GM23248 (cell line): Measurements from ENCODE around the gene UNC5A. TPM values are rescaled to one million over a fixed set of nuclear protein-coding genes. Genes with fewer than 3 reads are reported as not detected.

Source experiments
- DNase-seq: peaks from one replicate; pipeline ENCODE4 v3.0.0-alpha.2; 2015
- H2AFZ ChIP-seq: fragments of 200-600 bp; sonication (generic); 2 replicates; pipeline ENCODE4 v1.6.1; 2016; ENCODE audit warnings: antibody characterized with exemption
- H3F3A ChIP-seq: fragments of 200-600 bp; sonication (generic); 2 replicates; pipeline ENCODE4 v1.6.1; 2016; ENCODE audit warnings: mild to moderate bottlenecking, antibody characterized with exemption, mixed run types; ENCODE audit not compliant: insufficient read depth
- H3K27ac ChIP-seq: fragments of 200-600 bp; sonication (generic); 2 replicates; pipeline ENCODE4 v1.5.1; 2016; ENCODE audit warnings: mild to moderate bottlenecking
- H3K27me3 ChIP-seq: fragments of 200-600 bp; sonication (generic); replicated peaks from 2 replicates; pipeline ENCODE4 v1.6.1; 2016; ENCODE audit warnings: mild to moderate bottlenecking; ENCODE audit not compliant: insufficient read depth
- H3K36me3 ChIP-seq: fragments of 200-600 bp; sonication (generic); 2 replicates; pipeline ENCODE4 v1.6.1; 2016; ENCODE audit warnings: low read depth, mild to moderate bottlenecking
- H3K4me1 ChIP-seq: fragments of 200-600 bp; sonication (generic); 2 replicates; pipeline ENCODE4 v1.6.1; 2016; ENCODE audit warnings: mild to moderate bottlenecking; ENCODE audit not compliant: insufficient read depth
- H3K4me2 ChIP-seq: fragments of 200-600 bp; sonication (generic); one replicate; pipeline ENCODE4 v1.6.1; 2016; ENCODE audit warnings: mild to moderate bottlenecking; ENCODE audit not compliant: unreplicated experiment
- H3K4me3 ChIP-seq: fragments of 200-600 bp; sonication (generic); 2 replicates; pipeline ENCODE4 v1.5.1; 2016; ENCODE audit warnings: mild to moderate bottlenecking
- H3K79me2 ChIP-seq: fragments of 200-600 bp; sonication (generic); 2 replicates; pipeline ENCODE4 v1.6.1; 2016; ENCODE audit warnings: mild to moderate bottlenecking; ENCODE audit not compliant: insufficient read depth
- H3K9ac ChIP-seq: fragments of 200-600 bp; sonication (generic); 2 replicates; pipeline ENCODE4 v1.6.1; 2016; ENCODE audit warnings: mild to moderate bottlenecking
- H3K9me2 ChIP-seq: fragments of 200-600 bp; sonication (generic); 2 replicates; pipeline ENCODE4 v1.6.1; 2016; ENCODE audit warnings: mixed run types, mild to moderate bottlenecking, moderate library complexity; ENCODE audit not compliant: insufficient read depth
- H3K9me3 ChIP-seq: fragments of 200-600 bp; sonication (generic); one replicate; pipeline ENCODE4 v1.6.1; 2017; ENCODE audit warnings: low read depth
- H4K20me1 ChIP-seq: fragments of 200-600 bp; sonication (generic); 2 replicates; pipeline ENCODE4 v1.6.0; 2016; ENCODE audit not compliant: insufficient read depth
- EZH2 ChIP-seq: fragments of 200-600 bp; sonication (generic); IDR thresholded peaks from 2 replicates; pipeline ENCODE4 v1.6.1; 2018; ENCODE audit warnings: antibody characterized with exemption, mild to moderate bottlenecking; ENCODE audit not compliant: insufficient read depth, poor library complexity, severe bottlenecking
- EZH2phosphoT487 ChIP-seq: fragments of 200-600 bp; sonication (generic); IDR thresholded peaks from 2 replicates; pipeline ENCODE4 v1.6.1; 2018; ENCODE audit warnings: antibody characterized with exemption, moderate library complexity, mild to moderate bottlenecking, low read depth; ENCODE audit not compliant: insufficient read depth
- WGBS, 2 experiments: methylation state at CpG; one replicate each; pipeline ENCODE4 v1.1.6; 2015 to 2017; ENCODE audit warnings: low lambda C conversion rate in 2 of 2, low coverage in 1 of 2; ENCODE audit errors: missing lambda C conversion rate in 2 of 2; 5-methylcytosine and 5-hydroxymethylcytosine counted together
- in situ Hi-C: fragments of 300-500 bp; cut with MboI; formaldehyde crosslinking; loops from 2 replicates; pipeline ENCODE4 v1.15.0; 2020
- polyA plus RNA-seq: library from polyadenylated mRNA; unstranded; fragments of >200 nt; fragmentation: Nextera tagmentation; extraction: Ambion mirVana; gene quantifications from 2 replicates; pipeline ENCODE4 v1.2.1, GENCODE V29; 2016
- total RNA-seq: library from RNA; depleted of rRNA; stranded (reverse); fragments of >200 nt; shearing (Covaris generic); gene quantifications from 2 replicates; pipeline ENCODE4 v1.2.3, GENCODE V29; 2014

Gene UNC5A
- total and polyA plus RNA-seq, 2 experiments from 2014 or later, result not detected

- TF ChIP-seq EZH2, result no peak
- no peak for TF ChIP-seq EZH2phosphoT487
- Histone ChIP-seq H3K79me2 (no peaks in the 10 kb centered on the region), H3K9ac (no peak overlapping the region), H3F3A (no peaks in the 10 kb centered on the region), H3K36me3 (no peaks in the 10 kb centered on the region), H3K4me2 (no peak overlapping the region), H4K20me1 (no peaks in the 10 kb centered on the region), H2AFZ (no peak overlapping the region), H3K4me1 (no peaks in the 10 kb centered on the region), H3K9me2 (no peaks in the 10 kb centered on the region), H3K9me3 (no peaks in the 10 kb centered on the region), H3K27ac (no peak overlapping the region), H3K27me3 (peaks cover 36% of the 10 kb centered on the region), H3K4me3 (no peak overlapping the region)
- in situ Hi-C loops, result no loop called here
- WGBS, 2 experiments, result 55 to 58% methylated on average over 7 of the region's 7 CpGs
- DNase-seq, result no peak
These were observed 10.6 kb downstream of the UNC5A start for GRCh38 chr5:176820937-176821336.

GRCh38 chr5:176821441-176821840, 11.1 kb downstream of the UNC5A start:
- Histone ChIP-seq H2AFZ (no peak overlapping the region), H3K4me3 (no peak overlapping the region), H3K4me2 (no peak overlapping the region), H3K36me3 (no peaks in the 10 kb centered on the region), H3K9me3 (no peaks in the 10 kb centered on the region), H3K27ac (no peak overlapping the region), H3K27me3 (peaks cover 35% of the 10 kb centered on the region), H4K20me1 (no peaks in the 10 kb centered on the region), H3K4me1 (no peaks in the 10 kb centered on the region), H3K79me2 (no peaks in the 10 kb centered on the region), H3K9me2 (no peaks in the 10 kb centered on the region), H3K9ac (no peak overlapping the region), H3F3A (no peaks in the 10 kb centered on the region)
- 62 to 77% methylated on average over 6 of the region's 6 CpGs for WGBS, 2 experiments
- no peak for DNase-seq
- no peak for TF ChIP-seq EZH2phosphoT487
- no peak for TF ChIP-seq EZH2
- in situ Hi-C loops, result no loop called here

GRCh38 chr5:176822041-176822792, 11.9 kb downstream of the UNC5A start:
- Histone ChIP-seq H3K9me2 (no peaks in the 10 kb centered on the region), H4K20me1 (no peaks in the 10 kb centered on the region), H3K9me3 (no peaks in the 10 kb centered on the region), H3K79me2 (no peaks in the 10 kb centered on the region), H3K4me3 (no peak overlapping the region), H2AFZ (no peak overlapping the region), H3K4me1 (no peaks in the 10 kb centered on the region), H3K27me3 (peaks cover 28% of the 10 kb centered on the region), H3K36me3 (no peaks in the 10 kb centered on the region), H3K27ac (no peak overlapping the region), H3K4me2 (no peak overlapping the region), H3K9ac (no peak overlapping the region), H3F3A (no peaks in the 10 kb centered on the region)
- in situ Hi-C loops, result no loop called here
- TF ChIP-seq EZH2 (no peak), EZH2phosphoT487 (no peak)
- no peak for DNase-seq
- WGBS, 2 experiments, result 66 to 68% methylated on average over 13 of the region's 13 CpGs

- no peak overlapping the region for H3K4me2 ChIP-seq
- no peaks in the 10 kb centered on the region for H3K79me2 ChIP-seq
- no peaks in the 10 kb centered on the region for H3K4me1 ChIP-seq
- H3K27ac ChIP-seq, result no peak overlapping the region
- H3K9me3 ChIP-seq, result no peaks in the 10 kb centered on the region
- no peak for DNase-seq
- H3K27me3 ChIP-seq, result peaks cover 26% of the 10 kb centered on the region
- no peak overlapping the region for H2AFZ ChIP-seq
- H3F3A ChIP-seq, result no peaks in the 10 kb centered on the region
- no peaks in the 10 kb centered on the region for H3K9me2 ChIP-seq
- no peak overlapping the region for H3K9ac ChIP-seq
- H3K36me3 ChIP-seq, result no peaks in the 10 kb centered on the region
- no peaks in the 10 kb centered on the region for H4K20me1 ChIP-seq
- WGBS, 2 experiments, result 46 to 49% methylated on average over 19 to 21 of the region's 21 CpGs
- no peak for TF ChIP-seq EZH2
- TF ChIP-seq EZH2phosphoT487, result no peak
- H3K4me3 ChIP-seq, result no peak overlapping the region
- in situ Hi-C loops, result no loop called here
These were observed 12.6 kb downstream of the UNC5A start for GRCh38 chr5:176822793-176823481.
